H9 (cell line): ENCODE measurements around the gene OSBPL10. TPM values are rescaled to one million over a fixed set of nuclear protein-coding genes. Genes with fewer than 3 reads are reported as not detected.

Experiments used
- DNase-seq: peaks from one replicate; pipeline ENCODE4 v3.0.0-alpha.2; 2017
- H2AFZ ChIP-seq: one replicate; pipeline ENCODE4 v1.6.1; 2013; ENCODE audit warnings: mild to moderate bottlenecking, low read length, control low read depth, moderate library complexity
- H2AK5ac ChIP-seq: 2 replicates; pipeline ENCODE4 v1.6.1; 2013; ENCODE audit warnings: low read length, control low read depth, mixed read lengths; ENCODE audit not compliant: insufficient read length
- H2BK120ac ChIP-seq: one replicate; pipeline ENCODE4 v1.6.1; 2013; ENCODE audit warnings: low read depth, mild to moderate bottlenecking, low read length, control low read depth, inconsistent platforms; ENCODE audit not compliant: poor library complexity, severe bottlenecking
- H2BK12ac ChIP-seq: 2 replicates; pipeline ENCODE4 v1.6.1; 2013; ENCODE audit warnings: low read length, control low read depth, mixed read lengths, low read depth; ENCODE audit not compliant: insufficient read length
- H2BK15ac ChIP-seq: 2 replicates; pipeline ENCODE4 v1.6.1; 2013; ENCODE audit warnings: low read depth, low read length, control low read depth
- H2BK20ac ChIP-seq: one replicate; pipeline ENCODE4 v1.6.1; 2013; ENCODE audit warnings: low read depth, mild to moderate bottlenecking, low read length, control low read depth, inconsistent platforms; ENCODE audit not compliant: poor library complexity, severe bottlenecking
- H2BK5ac ChIP-seq: 2 replicates; pipeline ENCODE4 v1.6.1; 2013; ENCODE audit warnings: low read length, control low read depth, mixed read lengths; ENCODE audit not compliant: insufficient read length
- H3K14ac ChIP-seq: 2 replicates; pipeline ENCODE4 v1.6.1; 2013; ENCODE audit warnings: low read length, control low read depth; ENCODE audit not compliant: insufficient read depth
- H3K18ac ChIP-seq: 2 replicates; pipeline ENCODE4 v1.6.1; 2013; ENCODE audit warnings: low read depth, mild to moderate bottlenecking, mixed read lengths, low read length, control low read depth; ENCODE audit not compliant: insufficient read length
- H3K23ac ChIP-seq: 2 replicates; pipeline ENCODE4 v1.6.1; 2013; ENCODE audit warnings: low read length, control low read depth, mixed read lengths, low read depth; ENCODE audit not compliant: insufficient read length
- H3K23me2 ChIP-seq: 2 replicates; pipeline ENCODE4 v1.6.1; 2013; ENCODE audit warnings: low read depth, mild to moderate bottlenecking, mixed read lengths, low read length, control low read depth; ENCODE audit not compliant: insufficient read length, poor library complexity, severe bottlenecking
- H3K27ac ChIP-seq: 2 replicates; pipeline ENCODE4 v1.5.1; 2013; ENCODE audit warnings: low read length, control low read depth, mixed read lengths, low read depth; ENCODE audit not compliant: insufficient read length
- H3K27me3 ChIP-seq: 2 replicates; pipeline ENCODE4 v1.6.1; 2013; ENCODE audit warnings: low read length, control low read depth, inconsistent platforms; ENCODE audit not compliant: insufficient read depth
- H3K4ac ChIP-seq: 2 replicates; pipeline ENCODE4 v1.6.1; 2013; ENCODE audit warnings: low read depth, mild to moderate bottlenecking, control low read depth, inconsistent platforms, low read length, moderate library complexity
- H3K4me1 ChIP-seq: 2 replicates; pipeline ENCODE4 v1.6.1; 2013; ENCODE audit warnings: low read length, control low read depth, inconsistent platforms; ENCODE audit not compliant: insufficient read depth
- H3K4me2 ChIP-seq: 2 replicates; pipeline ENCODE4 v1.6.1; 2013; ENCODE audit warnings: low read length, control low read depth, mixed read lengths; ENCODE audit not compliant: insufficient read length, insufficient read depth
- H3K56ac ChIP-seq: 2 replicates; pipeline ENCODE4 v1.6.1; 2013; ENCODE audit warnings: low read depth, mild to moderate bottlenecking, mixed read lengths, low read length, control low read depth; ENCODE audit not compliant: insufficient read length
- H3K79me1 ChIP-seq: 2 replicates; pipeline ENCODE4 v1.6.1; 2013; ENCODE audit warnings: low read depth, mild to moderate bottlenecking, moderate library complexity, low read length, control low read depth, inconsistent platforms; ENCODE audit not compliant: insufficient read depth, poor library complexity, severe bottlenecking
- H3K79me2 ChIP-seq: 2 replicates; pipeline ENCODE4 v1.6.1; 2013; ENCODE audit warnings: low read length, control low read depth, inconsistent platforms; ENCODE audit not compliant: insufficient read depth
- H3K9ac ChIP-seq: 2 replicates; pipeline ENCODE4 v1.6.1; 2013; ENCODE audit warnings: low read length, control low read depth, mixed read lengths; ENCODE audit not compliant: insufficient read length; ENCODE audit errors: extremely low read depth
- H3K9me3 ChIP-seq: one replicate; pipeline ENCODE4 v1.6.1; 2013; ENCODE audit warnings: low read depth, low read length, inconsistent platforms; ENCODE audit not compliant: control insufficient read depth
- H3T11ph ChIP-seq: one replicate; pipeline ENCODE4 v1.6.1; 2013; ENCODE audit warnings: mild to moderate bottlenecking, low read length, control low read depth, inconsistent platforms
- H4K20me1 ChIP-seq: one replicate; pipeline ENCODE4 v1.6.1; 2013; ENCODE audit not compliant: control insufficient read depth, insufficient read length, insufficient read depth
- H4K5ac ChIP-seq: 2 replicates; pipeline ENCODE4 v1.6.1; 2013; ENCODE audit warnings: low read depth, mild to moderate bottlenecking, mixed read lengths, low read length, control low read depth; ENCODE audit not compliant: insufficient read length
- H4K8ac ChIP-seq: replicated peaks from 2 replicates; pipeline ENCODE4 v1.6.1; 2013; ENCODE audit warnings: low read length, control low read depth, mixed read lengths, low read depth; ENCODE audit not compliant: insufficient read length
- H4K91ac ChIP-seq: 2 replicates; pipeline ENCODE4 v1.6.1; 2013; ENCODE audit warnings: low read depth, mild to moderate bottlenecking, moderate library complexity, mixed read lengths, low read length, control low read depth; ENCODE audit not compliant: insufficient read length
- H3K27ac Mint-ChIP-seq, 3 experiments: 2 replicates in 2 of 3; 3 replicates in 1 of 3; pipeline ENCODE4 v1.8.0; 2020 to 2021; ENCODE audit warnings: mixed read lengths in 3 of 3, mild to moderate bottlenecking in 1 of 3, moderate library complexity in 1 of 3
- H3K27me3 Mint-ChIP-seq: 2 replicates; pipeline ENCODE4 v1.8.0; 2021; ENCODE audit warnings: low read depth, mild to moderate bottlenecking, moderate library complexity, mixed read lengths
- H3K36me3 Mint-ChIP-seq, 3 experiments: 2 replicates in 2 of 3; 3 replicates in 1 of 3; pipeline ENCODE4 v1.8.0; 2020 to 2021; ENCODE audit warnings: low read depth in 3 of 3, mixed read lengths in 3 of 3; ENCODE audit not compliant: insufficient read depth in 1 of 3
- H3K4me1 Mint-ChIP-seq, 2 experiments: 2 replicates each; pipeline ENCODE4 v1.8.0; 2020; ENCODE audit warnings: mixed read lengths in 2 of 2
- H3K4me3 Mint-ChIP-seq, 2 experiments: 2 replicates in 1 of 2; 3 replicates in 1 of 2; pipeline ENCODE4 v1.8.0; 2020 to 2021; ENCODE audit warnings: mild to moderate bottlenecking in 2 of 2, mixed read lengths in 2 of 2, moderate library complexity in 1 of 2
- H3K9me3 Mint-ChIP-seq, 2 experiments: 2 replicates in 1 of 2; 3 replicates in 1 of 2; pipeline ENCODE4 v1.8.0; 2020; ENCODE audit warnings: mild to moderate bottlenecking in 2 of 2, mixed read lengths in 2 of 2, moderate library complexity in 1 of 2
- total RNA-seq: library from RNA; stranded (reverse); gene quantifications from 2 replicates; pipeline ENCODE4 v1.2.1, GENCODE V29; 2021
- TF ChIP-seq, protein P1 (sequence below): fragments of 200-600 bp; sonication (generic); conservative IDR thresholded peaks from 3 replicates; pipeline ENCODE4 v1.8.0; 2021; ENCODE audit warnings: antibody characterized with exemption, mild to moderate bottlenecking

The OSBPL10 gene
- total RNA-seq, 1 experiment from 2014 or later, result 42.7 TPM

DNA sequence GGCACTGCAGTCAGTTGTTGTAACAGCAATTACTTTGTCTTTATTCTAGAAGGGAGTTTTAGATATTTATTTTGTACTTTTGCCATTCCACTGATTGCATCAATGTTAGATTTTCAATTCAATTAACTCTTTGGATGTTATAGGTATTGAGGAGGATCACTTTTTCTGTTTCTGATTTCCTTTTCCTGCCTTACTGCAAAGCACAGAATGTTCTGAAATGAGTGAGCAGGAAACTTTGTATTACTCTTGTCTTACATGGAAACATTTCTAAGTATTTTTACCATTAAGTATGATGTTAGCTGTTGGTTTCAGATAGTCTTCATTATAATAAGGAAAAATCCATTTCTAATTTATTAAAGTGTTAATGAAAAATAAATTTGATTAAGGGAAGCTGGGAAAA is 80.5 kb downstream of the OSBPL10 start:
- Histone ChIP-seq H3K23me2 (no peaks in the 10 kb centered on the region), H3K27ac (no peak overlapping the region), H3K9ac (no peak overlapping the region), H2BK120ac (no peak overlapping the region), H4K20me1 (no peaks in the 10 kb centered on the region), H2BK20ac (no peak overlapping the region), H2AFZ (no peak overlapping the region), H3K79me1 (peaks cover 7% of the 10 kb centered on the region), H2BK5ac (no peak overlapping the region), H4K5ac (no peak overlapping the region), H3K4ac (no peak overlapping the region), H4K91ac (no peak overlapping the region), H3K18ac (no peak overlapping the region), H3K9me3 (no peaks in the 10 kb centered on the region), H4K8ac (no peak overlapping the region), H2BK15ac (no peak overlapping the region), H3K14ac (no peak overlapping the region), H3K56ac (no peak overlapping the region), H2AK5ac (no peak overlapping the region), H2BK12ac (no peak overlapping the region), H3T11ph (no peak overlapping the region), H3K27me3 (no peaks in the 10 kb centered on the region), H3K23ac (no peak overlapping the region), H3K4me1 (peaks cover 13% of the 10 kb centered on the region), H3K79me2 (peaks cover 24% of the 10 kb centered on the region; the same call in 1 of the 2 replicates), H3K4me2 (no peak overlapping the region)
- H3K9me3 Mint-ChIP-seq, result no peaks in the 10 kb centered on the region
- no peak overlapping the region for H3K4me3 Mint-ChIP-seq
- TF ChIP-seq, protein P1, sequence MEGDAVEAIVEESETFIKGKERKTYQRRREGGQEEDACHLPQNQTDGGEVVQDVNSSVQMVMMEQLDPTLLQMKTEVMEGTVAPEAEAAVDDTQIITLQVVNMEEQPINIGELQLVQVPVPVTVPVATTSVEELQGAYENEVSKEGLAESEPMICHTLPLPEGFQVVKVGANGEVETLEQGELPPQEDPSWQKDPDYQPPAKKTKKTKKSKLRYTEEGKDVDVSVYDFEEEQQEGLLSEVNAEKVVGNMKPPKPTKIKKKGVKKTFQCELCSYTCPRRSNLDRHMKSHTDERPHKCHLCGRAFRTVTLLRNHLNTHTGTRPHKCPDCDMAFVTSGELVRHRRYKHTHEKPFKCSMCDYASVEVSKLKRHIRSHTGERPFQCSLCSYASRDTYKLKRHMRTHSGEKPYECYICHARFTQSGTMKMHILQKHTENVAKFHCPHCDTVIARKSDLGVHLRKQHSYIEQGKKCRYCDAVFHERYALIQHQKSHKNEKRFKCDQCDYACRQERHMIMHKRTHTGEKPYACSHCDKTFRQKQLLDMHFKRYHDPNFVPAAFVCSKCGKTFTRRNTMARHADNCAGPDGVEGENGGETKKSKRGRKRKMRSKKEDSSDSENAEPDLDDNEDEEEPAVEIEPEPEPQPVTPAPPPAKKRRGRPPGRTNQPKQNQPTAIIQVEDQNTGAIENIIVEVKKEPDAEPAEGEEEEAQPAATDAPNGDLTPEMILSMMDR, result no peak
- H3K36me3 Mint-ChIP-seq, result no peaks in the 10 kb centered on the region; a peak in 1 of 7 replicates
- peaks cover 38 to 43% of the 10 kb centered on the region in 2 experiments for H3K4me1 Mint-ChIP-seq
- DNase-seq, result no peak
- peak overlapping the region; percentile 19 to 75 (median 32); a peak in 4 of 7 replicates for H3K27ac Mint-ChIP-seq
- H3K27me3 Mint-ChIP-seq, result no peaks in the 10 kb centered on the region
